ACC112 (cell line): ENCODE results near the gene ARID3A.

Source experiments
- H2AFZ ChIP-seq: fragments of 200-600 bp; sonication (generic); one replicate; pipeline ENCODE4 v1.6.0; 2017; ENCODE audit warnings: antibody characterized with exemption, low read length; ENCODE audit not compliant: unreplicated experiment
- H3K27ac ChIP-seq: fragments of 200-600 bp; sonication (generic); 2 replicates; pipeline ENCODE4 v1.5.1; 2014; ENCODE audit warnings: low read depth, mild to moderate bottlenecking, antibody characterized with exemption, low read length, moderate library complexity
- H3K27me3 ChIP-seq: fragments of 200-600 bp; sonication (generic); 2 replicates; pipeline ENCODE4 v1.6.1; 2014; ENCODE audit warnings: mild to moderate bottlenecking, antibody characterized with exemption, low read length, moderate library complexity, mixed read lengths; ENCODE audit not compliant: insufficient read depth
- H3K36me3 ChIP-seq: fragments of 200-600 bp; sonication (generic); 2 replicates; pipeline ENCODE4 v1.6.1; 2016; ENCODE audit warnings: mild to moderate bottlenecking, antibody characterized with exemption, low read length, moderate library complexity, mixed read lengths; ENCODE audit not compliant: insufficient read depth
- H3K4me1 ChIP-seq: fragments of 200-600 bp; sonication (generic); one replicate; pipeline ENCODE4 v1.6.1; 2016; ENCODE audit warnings: low read length, mixed read lengths; ENCODE audit not compliant: insufficient read depth, unreplicated experiment, control insufficient read depth
- H3K4me3 ChIP-seq: fragments of 200-600 bp; sonication (generic); 2 replicates; pipeline ENCODE4 v1.5.1; 2014; ENCODE audit warnings: mild to moderate bottlenecking, low read depth, low read length
- H3K79me2 ChIP-seq: fragments of 200-600 bp; sonication (generic); one replicate; pipeline ENCODE4 v1.6.0; 2016; ENCODE audit warnings: low read length; ENCODE audit not compliant: control insufficient read depth, unreplicated experiment, insufficient read depth

The ARID3A gene

GRCh38 chr19:901216-902092 is 24.4 kb upstream of the ARID3A start:
- no peaks in the 10 kb centered on the region for H3K4me1 ChIP-seq
- no peaks in the 10 kb centered on the region for H3K36me3 ChIP-seq
- no peaks in the 10 kb centered on the region for H3K27me3 ChIP-seq
- no peak overlapping the region for H2AFZ ChIP-seq
- no peak overlapping the region for H3K27ac ChIP-seq
- H3K4me3 ChIP-seq, result no peak overlapping the region
- no peaks in the 10 kb centered on the region for H3K79me2 ChIP-seq

GRCh38 chr19:902093-902370 is 23.8 kb upstream of the ARID3A start:
- H3K27ac ChIP-seq, result no peak overlapping the region
- no peak overlapping the region for H2AFZ ChIP-seq
- no peaks in the 10 kb centered on the region for H3K36me3 ChIP-seq
- H3K27me3 ChIP-seq, result no peaks in the 10 kb centered on the region
- no peaks in the 10 kb centered on the region for H3K4me1 ChIP-seq
- H3K79me2 ChIP-seq, result no peaks in the 10 kb centered on the region
- H3K4me3 ChIP-seq, result no peak overlapping the region

GRCh38 chr19:902446-903226 is 23.2 kb upstream of the ARID3A start:
- Histone ChIP-seq H3K36me3 (no peaks in the 10 kb centered on the region), H3K4me3 (no peak overlapping the region), H3K79me2 (no peaks in the 10 kb centered on the region), H3K27ac (no peak overlapping the region), H2AFZ (no peak overlapping the region), H3K27me3 (no peaks in the 10 kb centered on the region), H3K4me1 (no peaks in the 10 kb centered on the region)

GRCh38 chr19:903266-903797 is 22.5 kb upstream of the ARID3A start:
- no peaks in the 10 kb centered on the region for H3K36me3 ChIP-seq
- no peaks in the 10 kb centered on the region for H3K4me1 ChIP-seq
- H2AFZ ChIP-seq, result no peak overlapping the region
- no peaks in the 10 kb centered on the region for H3K27me3 ChIP-seq
- no peak overlapping the region for H3K27ac ChIP-seq
- no peaks in the 10 kb centered on the region for H3K79me2 ChIP-seq
- no peak overlapping the region for H3K4me3 ChIP-seq

- H3K4me3 ChIP-seq, result no peak overlapping the region
- no peaks in the 10 kb centered on the region for H3K27me3 ChIP-seq
- H3K27ac ChIP-seq, result no peak overlapping the region
- no peaks in the 10 kb centered on the region for H3K36me3 ChIP-seq
- H3K4me1 ChIP-seq, result no peaks in the 10 kb centered on the region
- no peaks in the 10 kb centered on the region for H3K79me2 ChIP-seq
- no peak overlapping the region for H2AFZ ChIP-seq
Measured at GRCh38 chr19:904545-904944, 21.3 kb upstream of the ARID3A start.

GRCh38 chr19:906480-906879 is 19.4 kb upstream of the ARID3A start:
- Histone ChIP-seq H3K36me3 (no peaks in the 10 kb centered on the region), H3K79me2 (peaks cover 3% of the 10 kb centered on the region), H3K4me3 (no peak overlapping the region)

GRCh38 chr19:907183-907853 is 18.5 kb upstream of the ARID3A start:
- H3K4me1 ChIP-seq, result no peaks in the 10 kb centered on the region
- H3K27ac ChIP-seq, result no peak overlapping the region

More at GRCh38 chr19:906480-906879, 19.4 kb upstream of the ARID3A start:
- no peaks in the 10 kb centered on the region for H3K27me3 ChIP-seq
- H3K27ac ChIP-seq, result no peak overlapping the region
- H3K4me1 ChIP-seq, result no peaks in the 10 kb centered on the region
- H2AFZ ChIP-seq, result no peak overlapping the region

GRCh38 chr19:911197-912033 is 14.4 kb upstream of the ARID3A start:
- no peaks in the 10 kb centered on the region for H3K36me3 ChIP-seq
- H3K79me2 ChIP-seq, result peaks cover 5% of the 10 kb centered on the region
- no peak overlapping the region for H3K27ac ChIP-seq
- H3K4me3 ChIP-seq, result no peak overlapping the region
- no peaks in the 10 kb centered on the region for H3K27me3 ChIP-seq
- no peak overlapping the region for H2AFZ ChIP-seq
- no peaks in the 10 kb centered on the region for H3K4me1 ChIP-seq

More at GRCh38 chr19:907183-907853, 18.5 kb upstream of the ARID3A start:
- peaks cover 5% of the 10 kb centered on the region for H3K79me2 ChIP-seq
- H2AFZ ChIP-seq, result no peak overlapping the region
- no peaks in the 10 kb centered on the region for H3K36me3 ChIP-seq
- no peaks in the 10 kb centered on the region for H3K27me3 ChIP-seq
- no peak overlapping the region for H3K4me3 ChIP-seq

- H2AFZ ChIP-seq, result no peak overlapping the region
Measured at GRCh38 chr19:912181-913079, 13.4 kb upstream of the ARID3A start.

More at GRCh38 chr19:912181-913079, 13.4 kb upstream of the ARID3A start:
- Histone ChIP-seq H3K36me3 (no peaks in the 10 kb centered on the region), H3K4me1 (no peaks in the 10 kb centered on the region), H3K27me3 (peaks cover 6% of the 10 kb centered on the region), H3K79me2 (peaks cover 5% of the 10 kb centered on the region), H3K27ac (no peak overlapping the region), H3K4me3 (peak overlapping the region; percentile 89)
